DLD1 (cell line): ENCODE results near the gene NFE2L2.

Source experiments
- in situ Hi-C: cut with HindIII; loops from 2 replicates; pipeline ENCODE4 v1.10.0; 2017; ENCODE audit warnings: low sequenced_read_pairs

NFE2L2 gene

GRCh38 chr2:177281400-177282180 lies 17.1 kb upstream of the NFE2L2 start:
- in situ Hi-C loops = no loop called here

- in situ Hi-C loops = no loop called here
These were observed 15.3 kb upstream of the NFE2L2 start for GRCh38 chr2:177279847-177280246.

DNA sequence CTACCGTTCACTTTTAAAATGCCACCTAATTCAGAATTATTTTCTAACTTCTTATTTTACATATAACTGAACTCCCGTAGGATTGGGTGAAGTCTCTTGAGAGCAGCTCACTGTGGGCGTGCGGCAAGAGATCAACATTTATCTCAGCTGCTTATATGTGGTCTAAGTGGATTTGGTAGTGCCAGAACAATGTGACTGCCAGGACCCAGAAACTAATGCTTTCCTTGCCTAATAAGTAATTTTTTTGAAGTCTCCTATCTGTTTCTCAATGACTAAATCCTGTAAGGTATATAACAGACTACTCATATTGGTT lies 11.2 kb upstream of the NFE2L2 start:
- in situ Hi-C loops = no loop called here

- in situ Hi-C loops = no loop called here
These were observed 10.7 kb upstream of the NFE2L2 start for GRCh38 chr2:177275040-177275742.

GRCh38 chr2:177273408-177273807 lies 8.9 kb upstream of the NFE2L2 start:
- in situ Hi-C loops = no loop called here

- in situ Hi-C loops = no loop called here
These were observed 8.2 kb upstream of the NFE2L2 start for GRCh38 chr2:177272765-177273164.

GRCh38 chr2:177271981-177272666 lies 7.6 kb upstream of the NFE2L2 start:
- in situ Hi-C loops = no loop called here

GRCh38 chr2:177270531-177270930 lies 6.0 kb upstream of the NFE2L2 start:
- in situ Hi-C loops = no loop called here

GRCh38 chr2:177268901-177269300 lies 4.4 kb upstream of the NFE2L2 start:
- in situ Hi-C loops = loop anchor here (5.0 kb wide), 1 partner anchor 102 kb away; no protein-coding TSS in a partner anchor

GRCh38 chr2:177268187-177268871 lies 3.8 kb upstream of the NFE2L2 start:
- in situ Hi-C loops = loop anchor here (5.0 kb wide), 1 partner anchor 101 kb away; no protein-coding TSS in a partner anchor

DNA sequence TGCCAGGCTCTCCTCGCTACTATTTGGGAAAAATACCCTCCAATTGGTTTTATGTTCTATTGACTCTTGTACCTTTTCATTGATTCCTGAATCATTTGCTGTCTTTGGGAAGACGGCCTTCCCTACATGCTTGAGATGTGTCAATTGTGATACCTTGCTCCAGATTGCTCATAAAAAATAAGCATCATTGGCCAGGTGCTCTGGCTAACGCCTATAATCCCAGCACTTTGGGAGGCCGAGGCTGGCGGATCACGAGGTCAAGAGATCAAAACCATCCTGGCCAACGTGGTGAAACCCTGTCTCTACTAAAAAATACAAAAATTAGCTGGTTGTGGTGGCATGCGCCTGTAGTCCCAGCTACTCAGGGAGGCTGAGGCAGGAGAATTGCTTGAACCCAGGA lies 2.4 kb upstream of the NFE2L2 start:
- in situ Hi-C loops = loop anchor here (5.0 kb wide), 1 partner anchor 100 kb away; no protein-coding TSS in a partner anchor

GRCh38 chr2:177265824-177266817 lies 1.6 kb upstream of the NFE2L2 start:
- in situ Hi-C loops = loop anchor here (5.0 kb wide), 1 partner anchor 99 kb away; no protein-coding TSS in a partner anchor

DNA sequence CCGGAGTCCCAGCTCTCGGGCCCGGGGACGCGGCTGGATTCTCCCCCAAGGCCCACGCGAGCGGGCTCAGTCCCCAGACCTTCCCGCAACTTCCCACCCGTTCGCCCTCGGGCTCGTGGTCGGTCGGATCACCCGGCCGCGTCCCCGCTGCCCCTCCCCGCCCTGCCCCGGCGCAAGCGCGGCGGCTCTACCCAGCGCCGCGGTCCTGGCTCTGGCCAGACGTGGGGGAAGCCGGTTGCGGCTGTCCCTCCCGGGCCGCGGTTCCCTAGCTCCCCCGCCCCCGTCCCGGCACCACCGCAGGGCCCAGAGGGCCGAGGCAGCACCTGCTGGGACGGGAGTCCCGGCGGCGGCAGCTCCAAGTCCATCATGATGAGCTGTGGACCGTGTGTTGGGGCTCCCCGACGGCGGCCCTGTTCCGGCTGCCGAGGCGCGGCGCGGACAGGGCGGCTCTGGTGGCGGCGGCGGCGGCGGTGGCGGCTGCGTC lies 276 bp downstream of the NFE2L2 start:
- in situ Hi-C loops = no loop called here

DNA sequence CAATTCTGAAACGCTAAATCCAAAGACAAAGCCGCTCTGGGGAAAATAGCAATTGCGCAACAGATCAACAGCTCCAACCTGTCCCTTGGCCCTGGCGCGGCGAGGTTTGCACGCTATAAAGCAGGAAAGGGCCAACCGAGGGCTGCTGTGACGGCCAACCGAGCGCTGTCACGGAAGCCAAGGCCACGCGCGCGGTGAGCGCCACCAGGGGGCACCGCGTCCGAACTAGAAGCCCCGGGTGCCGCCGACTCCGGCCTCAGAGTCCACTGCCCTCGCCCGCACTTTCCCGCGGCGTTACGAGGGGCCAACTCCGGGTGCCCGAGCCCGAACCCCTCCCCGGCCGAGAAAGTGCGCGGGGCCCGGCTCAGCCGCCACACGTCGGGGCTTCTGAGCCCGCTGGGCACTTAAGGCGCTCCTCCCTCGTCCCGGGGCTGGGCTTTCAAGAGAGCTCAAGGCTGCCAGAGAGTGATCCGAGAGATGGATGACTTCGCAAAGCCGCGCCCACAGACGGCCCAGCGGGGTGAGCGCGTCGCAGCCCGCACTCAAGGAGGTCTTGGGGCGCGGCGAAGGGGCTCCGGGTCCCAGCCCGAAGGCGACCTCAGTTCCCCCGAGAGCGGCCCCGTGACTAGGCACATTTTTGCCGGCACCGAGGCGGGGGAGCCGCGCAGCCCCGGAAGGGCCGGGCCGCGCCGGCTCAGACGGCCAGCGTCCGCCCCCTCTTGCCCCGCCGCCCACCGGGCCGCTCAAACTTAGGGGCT lies 897 bp downstream of the NFE2L2 start:
- in situ Hi-C loops = no loop called here

DNA sequence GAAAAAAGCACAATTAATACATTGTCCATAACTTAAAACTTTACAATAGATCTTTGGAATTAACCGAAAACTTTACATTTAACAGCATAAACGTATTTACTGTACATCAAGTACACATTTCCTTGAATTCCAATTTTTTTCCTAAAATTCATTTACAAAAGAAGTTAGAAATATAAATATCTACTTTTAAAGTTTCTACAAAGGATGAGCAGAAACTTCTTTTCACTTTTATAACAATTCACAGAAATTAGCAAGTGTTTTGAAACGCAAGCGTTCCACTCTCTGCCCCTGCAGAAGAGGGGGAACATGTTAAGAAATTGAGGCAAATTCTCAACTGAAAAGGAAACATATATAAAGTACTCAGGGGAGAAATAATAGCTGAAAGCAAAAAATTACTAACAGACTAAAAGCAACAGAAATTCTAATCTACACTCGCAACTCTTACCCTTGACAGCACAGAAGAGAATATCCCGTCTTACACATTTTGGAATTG lies 1.5 kb downstream of the NFE2L2 start:
- in situ Hi-C loops = no loop called here

DNA sequence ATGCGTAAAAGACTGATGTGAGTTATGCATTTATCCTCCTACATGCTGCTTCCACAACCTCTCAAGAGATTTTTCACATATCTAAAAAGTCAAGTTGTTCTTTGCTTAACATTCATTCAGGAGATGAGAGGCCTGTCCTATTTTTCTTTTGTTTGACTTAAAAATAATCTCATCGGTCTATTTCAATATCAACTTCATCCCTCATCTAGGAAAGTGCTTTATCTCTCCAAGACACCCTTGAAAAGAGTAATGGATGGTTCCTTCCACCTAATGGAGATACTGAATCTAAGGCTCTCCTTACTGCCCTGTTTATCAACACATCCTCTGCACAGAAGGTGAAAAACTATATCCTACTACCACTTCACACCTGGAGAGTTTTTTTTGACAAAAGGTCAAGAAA lies 2.4 kb downstream of the NFE2L2 start:
- in situ Hi-C loops = no loop called here

DNA sequence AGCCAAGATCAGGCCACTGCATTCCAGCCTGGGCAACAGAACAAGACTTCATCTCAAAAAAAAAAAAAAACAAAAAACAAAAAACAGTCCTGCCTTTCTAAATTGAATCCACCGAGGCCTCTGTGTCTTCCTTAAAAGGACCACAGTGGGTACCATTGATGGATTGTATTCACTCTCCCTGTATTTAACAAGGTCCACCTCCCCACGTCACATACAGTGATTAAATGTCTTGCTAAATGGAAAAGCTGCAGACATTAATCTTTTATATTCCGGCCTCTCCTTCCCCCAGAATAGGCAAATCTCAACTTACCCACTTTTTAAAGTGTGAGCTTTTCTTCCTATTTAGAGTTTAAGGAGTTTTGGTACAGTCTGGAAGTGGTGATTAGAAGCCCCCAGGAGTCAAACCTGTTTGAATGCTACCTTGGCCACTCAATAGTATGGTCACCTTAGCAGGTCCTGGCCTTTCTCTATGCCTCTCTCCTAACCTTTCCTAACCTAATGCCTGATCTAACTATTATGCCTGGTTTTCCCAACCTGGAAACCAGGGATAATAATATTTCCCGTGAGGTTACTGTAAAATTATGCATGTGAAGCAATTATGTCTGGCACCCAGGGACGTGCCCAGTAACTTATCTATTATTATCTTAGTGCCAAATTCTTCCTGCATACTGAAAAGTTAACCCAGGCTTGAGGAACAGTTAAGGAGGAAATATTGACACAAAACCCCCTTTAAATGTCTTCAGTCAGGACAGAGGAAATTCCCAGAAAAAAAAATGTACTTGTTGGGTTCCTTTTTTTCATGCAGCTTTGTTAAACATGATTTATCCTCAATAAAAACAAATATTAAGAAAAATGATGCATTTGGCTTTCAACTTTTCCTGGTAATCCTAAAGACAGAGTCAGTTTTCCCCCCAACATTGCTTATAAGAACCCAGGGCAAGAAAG lies 3.1 kb downstream of the NFE2L2 start:
- in situ Hi-C loops = no loop called here

- in situ Hi-C loops = no loop called here
These were observed 4.1 kb downstream of the NFE2L2 start for GRCh38 chr2:177260379-177260778.
